ENCODE data around the gene JMJD4. TPM values are rescaled to one million over a fixed set of nuclear protein-coding genes. Genes with fewer than 3 reads are reported as not detected.

The JMJD4 gene
- total and polyA plus RNA-seq, 2 of the 8 experiments (the other 6 are each of a cell fraction or from before 2014, with no cell fraction given), result 13.2 to 23.3 TPM

DNA sequence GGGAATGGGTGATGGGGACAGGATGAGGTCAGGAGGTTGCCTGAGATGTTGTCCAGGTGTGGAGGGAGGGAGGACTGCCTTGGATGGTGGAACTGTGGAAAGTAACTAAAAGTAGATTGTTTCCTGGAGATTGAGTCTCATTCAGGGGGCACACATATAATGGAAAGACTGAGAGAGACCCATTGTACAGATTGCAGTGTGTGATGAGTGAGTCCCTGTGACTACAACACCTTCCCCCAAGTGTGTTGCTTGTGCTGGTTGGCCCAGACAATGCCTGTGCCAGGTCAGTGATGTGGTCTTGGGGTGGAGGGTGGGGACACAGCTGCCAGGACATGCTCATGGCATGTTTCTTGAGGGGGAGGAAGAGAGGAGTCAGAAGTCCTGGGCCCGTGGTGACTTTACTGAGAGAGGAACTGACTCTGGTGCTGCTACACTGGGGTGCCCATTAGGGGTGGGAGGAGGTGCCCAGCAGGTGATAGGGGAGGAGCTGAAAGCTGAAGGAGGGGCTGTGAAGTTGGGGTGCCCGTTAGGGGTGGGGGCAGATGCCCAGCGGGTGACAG is 5.4 kb upstream of the JMJD4 start:
- Histone ChIP-seq H3K36me3 (ENCODE audit: control insufficient read depth in 2 of 4, insufficient read depth in 4 of 4, low read length in 3 of 4) (0 out of 8 replicates have a peak, but pooled peaks cover 0 to 2% (median 0%) of the 10 kb centered on the region in 4 experiments), H2BK15ac (ENCODE audit: low read length) (no peak overlapping the region), H4K8ac (ENCODE audit: extremely low read depth, insufficient read depth, low read length) (peak overlapping the region; percentile 17), H3K4me1 (replicated peaks in 1 of 4; ENCODE audit: control insufficient read depth in 3 of 4, insufficient read depth in 4 of 4, low read length in 3 of 4) (peaks cover 0 to 5% (median 2%) of the 10 kb centered on the region in 4 experiments; a peak in 1 of 7 replicates), H3K4me3 (ENCODE audit: extremely low read depth in 1 of 4, insufficient read depth in 2 of 4, low read depth in 3 of 4, low read length in 4 of 4) (no peak overlapping the region), H3K23ac (ENCODE audit: insufficient read length) (no peak overlapping the region), H2BK5ac (ENCODE audit: low read depth, low read length) (no peak overlapping the region), H3K14ac (ENCODE audit: insufficient read length) (no peak overlapping the region), H3K9ac (replicated peaks in 1 of 4; ENCODE audit: extremely low read depth in 1 of 4, low read depth in 3 of 4, low read length in 3 of 4) (no peak overlapping the region), H2AK5ac (ENCODE audit: low read depth, low read length) (no peak overlapping the region), H2BK12ac (ENCODE audit: low read depth, low read length) (no peak overlapping the region), H2AFZ (ENCODE audit: low read length) (no peak overlapping the region), H3K23me2 (ENCODE audit: low read depth, low read length) (peaks cover 5% of the 10 kb centered on the region; the same call in 1 of the 2 replicates), H3K27ac (ENCODE audit: low read depth, low read length) (no peak overlapping the region), H3K79me1 (ENCODE audit: low read depth, low read length) (peaks cover 53% of the 10 kb centered on the region), H3K4ac (replicated peaks; ENCODE audit: insufficient read length, low read depth, low read length) (no peak overlapping the region), H3K4me2 (ENCODE audit: insufficient read depth in 1 of 2, low read depth in 2 of 2, low read length in 2 of 2) (no peak overlapping the region), H3K56ac (replicated peaks; ENCODE audit: insufficient read length, low read depth, low read length) (no peak overlapping the region), H3K79me2 (ENCODE audit: control insufficient read depth in 1 of 2, insufficient read depth in 2 of 2, low read length in 2 of 2) (peaks cover 6 to 88% of the 10 kb centered on the region in 2 experiments; a peak in 3 of 4 replicates), H2BK120ac (replicated peaks; ENCODE audit: low read depth, low read length) (no peak overlapping the region), H3K18ac (ENCODE audit: extremely low read depth, low read length) (no peak overlapping the region), H4K91ac (replicated peaks; ENCODE audit: insufficient read length, low read length) (no peak overlapping the region), H2BK20ac (ENCODE audit: low read length) (no peak overlapping the region), H3K9me3 (ENCODE audit: insufficient read depth in 2 of 2, low read depth in 1 of 2, low read length in 1 of 2) (no peaks in the 10 kb centered on the region), H3K27me3 (replicated peaks in 1 of 4; ENCODE audit: control insufficient read depth in 3 of 4, extremely low read depth in 1 of 4, insufficient read depth in 3 of 4, low read length in 3 of 4) (no peaks in the 10 kb centered on the region), H4K5ac (ENCODE audit: insufficient read length, low read depth, low read length) (no peak overlapping the region), H4K20me1 (replicated peaks in 1 of 2; ENCODE audit: control insufficient read depth in 1 of 2, insufficient read depth in 2 of 2, low read length in 2 of 2) (peaks cover 18 to 34% of the 10 kb centered on the region in 2 experiments)
- no peak for FAIRE-seq
- no peak for DNase-seq (ENCODE audit: low read depth in 1 of 2, low spot score in 2 of 2)
- 71% methylated on average over 3 of the region's 3 CpGs; no CpG with 5 or more reads in 1 of the 2 experiments for WGBS, 2 experiments (ENCODE audit: extremely low coverage in 1 of 2, insufficient coverage in 1 of 2, insufficient read length in 1 of 2, insufficient replicate concordance in 2 of 2, low coverage in 1 of 2, low lambda C conversion rate in 2 of 2, missing lambda C conversion rate in 1 of 2)
- POLR2A ChIA-PET (ENCODE audit: partially characterized antibody), result no interaction called here
- CTCF ChIA-PET (ENCODE audit: partially characterized antibody), result interaction anchor here (0.6 to 2.8 kb wide), 4 partner anchors 7 to 980 kb away, joined by 3 to 9 read pairs (median 4); no protein-coding TSS in a partner anchor
- TF ChIP-seq POLR2A (IDR thresholded peaks at IDR 0.05; ENCODE audit: control extremely low read depth in 1 of 2, low read depth in 2 of 2, low read length in 2 of 2) (no peak), BACH1 (IDR thresholded peaks at IDR 0.05; ENCODE audit: low read length) (no peak), BRCA1 (IDR thresholded peaks at IDR 0.05; ENCODE audit: low read depth, low read length) (no peak), HDAC2 (IDR thresholded peaks at IDR 0.05; ENCODE audit: borderline replicate concordance in 1 of 2, low read depth in 2 of 2, low read length in 2 of 2) (no peak), SP4 (IDR thresholded peaks at IDR 0.05; ENCODE audit: low read length) (no peak), BCL11A (IDR thresholded peaks at IDR 0.05; ENCODE audit: low read depth in 2 of 2, low read length in 2 of 2) (no peak), RAD21 (IDR thresholded peaks at IDR 0.05 in 1 of 2, conservative IDR thresholded peaks at IDR 0.05 in 1 of 2; ENCODE audit: low read depth in 2 of 2, low read length in 2 of 2) (no peak), CTBP2 (IDR thresholded peaks at IDR 0.05; ENCODE audit: borderline replicate concordance, insufficient read depth, insufficient read length, low read length) (no peak), YY1 (IDR thresholded peaks at IDR 0.05; ENCODE audit: low read depth, low read length) (no peak), SP2 (IDR thresholded peaks at IDR 0.05; ENCODE audit: low read length) (no peak), TCF12 (IDR thresholded peaks at IDR 0.05; ENCODE audit: low read depth, low read length) (no peak), NRF1 (IDR thresholded peaks at IDR 0.05; ENCODE audit: low read depth, low read length) (no peak), TEAD4 (IDR thresholded peaks at IDR 0.05; ENCODE audit: low read depth, low read length) (no peak), POU5F1 (IDR thresholded peaks at IDR 0.05; ENCODE audit: low read depth, low read length) (no peak)

All from H1 (cell line).